NB4 (cell line): Measurements from ENCODE around the gene RHEBL1.

Experiments used
- CTCF ChIP-seq: IDR thresholded peaks from one replicate; pipeline ENCODE4 v1.5.1; 2012; ENCODE audit warnings: low read depth, low read length
- MAX ChIP-seq: IDR thresholded peaks from 2 replicates; pipeline ENCODE4 v1.6.1; 2011; ENCODE audit warnings: low read depth, low read length
- MYC ChIP-seq: IDR thresholded peaks from 2 replicates; pipeline ENCODE4 v1.6.1; 2011; ENCODE audit warnings: low read depth, low read length
- POLR2A ChIP-seq: IDR thresholded peaks from 2 replicates; pipeline ENCODE4 v1.6.1; 2011; ENCODE audit warnings: mild to moderate bottlenecking; ENCODE audit not compliant: insufficient read length; ENCODE audit errors: extremely low read depth

GRCh38 chr12:49040364-49040855 lies 29.4 kb downstream of the RHEBL1 start:
- TF ChIP-seq CTCF (no peak), POLR2A (no peak), MYC (no peak), MAX (no peak)
